Keratinocyte (primary cell): ENCODE results near the gene ADARB2. TPM values are rescaled to one million over a fixed set of nuclear protein-coding genes. Genes with fewer than 3 reads are reported as not detected.

Experiments used
- DNase-seq: peaks from one replicate; pipeline ENCODE4 v3.0.0-alpha.2; 2011; ENCODE audit warnings: low read depth, missing footprints, low spot score
- FAIRE-seq: peaks from 2 replicates; lab custom pipeline; 2011; peaks lifted over from hg19 to GRCh38; lab: Jason Lieb, UNC
- H2AFZ ChIP-seq: 2 replicates; pipeline ENCODE4 v1.6.0; 2012; ENCODE audit warnings: low read length, control low read depth, inconsistent platforms; ENCODE audit not compliant: control insufficient read depth
- H3K27ac ChIP-seq: 2 replicates; pipeline ENCODE4 v1.5.1; 2011; ENCODE audit warnings: low read length; ENCODE audit not compliant: control insufficient read depth, insufficient read depth
- H3K27me3 ChIP-seq: 3 replicates; pipeline ENCODE4 v1.6.0; 2011; ENCODE audit warnings: low read length; ENCODE audit not compliant: control insufficient read depth, insufficient read depth; ENCODE audit errors: extremely low read depth
- H3K36me3 ChIP-seq, 2 experiments: 2 replicates in 1 of 2; 3 replicates in 1 of 2; pipeline ENCODE4 v1.5.1; 2011; ENCODE audit warnings: low read length in 2 of 2, mild to moderate bottlenecking in 1 of 2; ENCODE audit not compliant: control insufficient read depth in 2 of 2, insufficient read depth in 2 of 2; ENCODE audit errors: extremely low read depth in 1 of 2
- H3K4me1 ChIP-seq: 3 replicates; pipeline ENCODE4 v1.5.1; 2011; ENCODE audit warnings: low read length; ENCODE audit not compliant: control insufficient read depth, insufficient read depth; ENCODE audit errors: extremely low read depth
- H3K4me2 ChIP-seq: 3 replicates; pipeline ENCODE4 v1.6.0; 2011; ENCODE audit warnings: low read depth, low read length; ENCODE audit not compliant: control insufficient read depth, insufficient read depth; ENCODE audit errors: extremely low read depth
- H3K4me3 ChIP-seq, 3 experiments: fragments of 200-600 bp in 1 of 3; sonication (generic) in 1 of 3; 2 replicates in 2 of 3; 3 replicates in 1 of 3; pipeline ENCODE4 v1.5.1; 2011 to 2016; ENCODE audit warnings: low read length in 3 of 3, mild to moderate bottlenecking in 3 of 3, control low read depth in 2 of 3, inconsistent platforms in 1 of 3, low read depth in 1 of 3, mixed read lengths in 1 of 3, mixed run types in 1 of 3, moderate library complexity in 1 of 3; ENCODE audit not compliant: control insufficient read depth in 2 of 3, insufficient read depth in 2 of 3; ENCODE audit errors: extremely low read depth in 1 of 3
- H3K79me2 ChIP-seq: 2 replicates; pipeline ENCODE4 v1.6.0; 2012; ENCODE audit warnings: low read length; ENCODE audit not compliant: control insufficient read depth, insufficient read depth
- H3K9ac ChIP-seq: 3 replicates; pipeline ENCODE4 v1.6.0; 2011; ENCODE audit warnings: low read length; ENCODE audit not compliant: control insufficient read depth, insufficient read depth; ENCODE audit errors: extremely low read depth
- H3K9me1 ChIP-seq: 3 replicates; pipeline ENCODE4 v1.6.0; 2011; ENCODE audit warnings: low read length; ENCODE audit not compliant: control insufficient read depth, insufficient read depth; ENCODE audit errors: extremely low read depth
- H3K9me3 ChIP-seq: 2 replicates; pipeline ENCODE4 v1.5.1; 2012; ENCODE audit warnings: low read depth, low read length; ENCODE audit not compliant: control insufficient read depth
- H4K20me1 ChIP-seq: 3 replicates; pipeline ENCODE4 v1.6.0; 2011; ENCODE audit warnings: low read length; ENCODE audit not compliant: control insufficient read depth, insufficient read depth; ENCODE audit errors: extremely low read depth
- EZH2 ChIP-seq: IDR thresholded peaks from one replicate; pipeline ENCODE4 v1.6.1; 2012; ENCODE audit warnings: inconsistent platforms, mild to moderate bottlenecking, low read length, moderate library complexity
- dilution Hi-C: fragments of 300-500 bp; cut with MboI; formaldehyde crosslinking; loops from one replicate; pipeline ENCODE4 v1.7.0; 2020; ENCODE audit warnings: low sequenced_read_pairs; ENCODE audit not compliant: extremely low pct_ligation_motif_present
- polyA plus RNA-seq, 5 experiments: library from polyadenylated mRNA; depleted of rRNA in 3 of 5; stranded (reverse) in 3 of 5; stranded (forward) in 1 of 5; unstranded in 1 of 5; fragments of >200 nt; gene quantifications; 1 replicate in 1 of 5; 2 replicates in 3 of 5; 3 replicates in 1 of 5; pipeline versions ENCODE4 v1.2.1 to v1.2.3, GENCODE V29; 2011 to 2012; ENCODE audit warnings: missing spikeins in 2 of 5, low read depth in 1 of 5, low replicate concordance in 1 of 5
- TF ChIP-seq, protein P1 (sequence below), 3 experiments: IDR thresholded peaks in 1 of 3; conservative IDR thresholded peaks in 1 of 3; optimal IDR thresholded peaks in 1 of 3; 2 replicates in 2 of 3; 3 replicates in 1 of 3; pipeline versions ENCODE3 to v1.5.1; 2011; ENCODE audit warnings: low read length in 3 of 3, mild to moderate bottlenecking in 3 of 3, moderate library complexity in 2 of 3, control low read depth in 1 of 3, inconsistent platforms in 1 of 3; ENCODE audit not compliant: insufficient read depth in 2 of 3; ENCODE audit errors: extremely low read depth in 1 of 3

Gene ADARB2
- polyA plus RNA-seq, 1 donor (not counting 4 experiments of a cell fraction or from before 2014, with no cell fraction given): not detected

DNA sequence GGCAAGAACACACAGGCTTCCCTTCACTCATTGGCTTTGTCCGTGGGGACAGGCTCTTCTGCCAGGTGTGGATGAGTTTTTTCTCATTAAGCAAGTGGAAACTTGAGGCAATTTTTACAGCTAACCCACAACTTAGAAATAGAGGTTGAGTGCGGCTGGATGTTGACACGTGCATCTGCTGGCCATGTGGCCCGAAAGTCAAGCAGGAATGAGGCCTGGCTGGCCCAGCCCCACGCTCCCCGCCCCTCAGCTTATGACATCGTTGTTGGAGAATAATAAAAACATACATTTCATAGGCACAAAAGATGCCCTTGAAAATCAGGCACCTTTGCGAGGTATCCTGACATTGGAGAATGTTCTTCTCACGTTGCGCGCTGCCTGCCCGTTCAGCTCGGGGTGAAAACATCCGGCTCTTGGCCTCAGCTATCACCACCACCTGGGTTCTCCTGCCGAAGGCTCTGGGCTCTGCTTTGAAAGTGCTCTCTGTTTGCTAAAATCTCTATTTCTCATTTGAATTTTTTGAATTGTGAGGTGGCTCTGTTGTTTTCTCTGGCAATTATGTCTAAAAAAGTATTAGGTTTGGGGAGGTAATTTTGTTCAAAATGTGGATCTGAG, 370.4 kb downstream of the ADARB2 start:
- Histone ChIP-seq H3K4me1 (peaks cover 10% of the 10 kb centered on the region), H2AFZ (no peak overlapping the region), H3K27me3 (no peaks in the 10 kb centered on the region), H3K4me2 (no peak overlapping the region), H4K20me1 (no peaks in the 10 kb centered on the region), H3K36me3 (no peaks in the 10 kb centered on the region), H3K9ac (no peak overlapping the region), H3K27ac (peak overlapping the region; percentile 43), H3K9me3 (peaks cover 3% of the 10 kb centered on the region), H3K79me2 (no peaks in the 10 kb centered on the region), H3K4me3 (no peak overlapping the region), H3K9me1 (no peaks in the 10 kb centered on the region)
- DNase-seq: no peak
- FAIRE-seq: no peak
- dilution Hi-C loops: no loop called here
- no peak for TF ChIP-seq EZH2
- TF ChIP-seq, protein P1, sequence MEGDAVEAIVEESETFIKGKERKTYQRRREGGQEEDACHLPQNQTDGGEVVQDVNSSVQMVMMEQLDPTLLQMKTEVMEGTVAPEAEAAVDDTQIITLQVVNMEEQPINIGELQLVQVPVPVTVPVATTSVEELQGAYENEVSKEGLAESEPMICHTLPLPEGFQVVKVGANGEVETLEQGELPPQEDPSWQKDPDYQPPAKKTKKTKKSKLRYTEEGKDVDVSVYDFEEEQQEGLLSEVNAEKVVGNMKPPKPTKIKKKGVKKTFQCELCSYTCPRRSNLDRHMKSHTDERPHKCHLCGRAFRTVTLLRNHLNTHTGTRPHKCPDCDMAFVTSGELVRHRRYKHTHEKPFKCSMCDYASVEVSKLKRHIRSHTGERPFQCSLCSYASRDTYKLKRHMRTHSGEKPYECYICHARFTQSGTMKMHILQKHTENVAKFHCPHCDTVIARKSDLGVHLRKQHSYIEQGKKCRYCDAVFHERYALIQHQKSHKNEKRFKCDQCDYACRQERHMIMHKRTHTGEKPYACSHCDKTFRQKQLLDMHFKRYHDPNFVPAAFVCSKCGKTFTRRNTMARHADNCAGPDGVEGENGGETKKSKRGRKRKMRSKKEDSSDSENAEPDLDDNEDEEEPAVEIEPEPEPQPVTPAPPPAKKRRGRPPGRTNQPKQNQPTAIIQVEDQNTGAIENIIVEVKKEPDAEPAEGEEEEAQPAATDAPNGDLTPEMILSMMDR (optimal IDR thresholded peaks at IDR 0.05 in 1 of 3, IDR thresholded peaks at IDR 0.05 in 1 of 3, conservative IDR thresholded peaks at IDR 0.05 in 1 of 3; ENCODE audit: extremely low read depth in 1 of 3, insufficient read depth in 2 of 3, low read length in 3 of 3): no peak

DNA sequence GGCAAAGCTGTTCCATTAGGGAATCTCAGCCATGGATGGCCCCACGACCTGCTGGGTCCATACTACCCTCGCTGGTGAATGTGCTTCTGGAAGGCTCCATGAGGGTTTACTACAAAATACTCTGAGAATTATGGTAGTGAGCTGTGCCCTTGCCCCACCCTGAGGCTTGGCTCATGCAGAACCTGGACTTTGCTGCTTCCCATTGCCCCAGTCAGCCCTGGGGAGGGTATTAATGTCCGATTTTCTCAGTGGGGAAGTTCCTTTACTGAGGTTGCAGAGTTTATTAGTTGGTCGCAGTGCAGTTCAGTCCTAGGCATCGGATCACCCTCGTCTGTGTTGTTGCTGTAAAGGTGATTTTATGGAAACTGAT, 371.0 kb downstream of the ADARB2 start:
- no peak overlapping the region for H3K4me2 ChIP-seq
- H3K4me3 ChIP-seq: no peak overlapping the region
- FAIRE-seq (no peak), DNase-seq (no peak)
- no peak overlapping the region for H3K9ac ChIP-seq
- no peaks in the 10 kb centered on the region for H3K36me3 ChIP-seq
- no peak overlapping the region for H2AFZ ChIP-seq
- H3K79me2 ChIP-seq: no peaks in the 10 kb centered on the region
- H4K20me1 ChIP-seq: no peaks in the 10 kb centered on the region
- H3K27me3 ChIP-seq: no peaks in the 10 kb centered on the region
- H3K9me3 ChIP-seq: peaks cover 3% of the 10 kb centered on the region
- peaks cover 10% of the 10 kb centered on the region for H3K4me1 ChIP-seq
- no peaks in the 10 kb centered on the region for H3K9me1 ChIP-seq
- TF ChIP-seq, protein P1 (optimal IDR thresholded peaks at IDR 0.05 in 1 of 3, IDR thresholded peaks at IDR 0.05 in 1 of 3, conservative IDR thresholded peaks at IDR 0.05 in 1 of 3; ENCODE audit: extremely low read depth in 1 of 3, insufficient read depth in 2 of 3, low read length in 3 of 3): no peak
- TF ChIP-seq EZH2: no peak
- peak overlapping the region; percentile 43 for H3K27ac ChIP-seq
- dilution Hi-C loops: no loop called here
